NCI-H1436 (cell line): ENCODE results near the gene CLEC3B.

ENCODE experiments used
- DNase-seq: peaks from one replicate; lab custom pipeline; 2025; lab: John Stamatoyannopoulos, UW

The CLEC3B gene

GRCh38 chr3:45003406-45003805 is 22.7 kb upstream of the CLEC3B start:
- DNase-seq: no peak

GRCh38 chr3:45003859-45004258 is 22.2 kb upstream of the CLEC3B start:
- DNase-seq: no peak

DNA sequence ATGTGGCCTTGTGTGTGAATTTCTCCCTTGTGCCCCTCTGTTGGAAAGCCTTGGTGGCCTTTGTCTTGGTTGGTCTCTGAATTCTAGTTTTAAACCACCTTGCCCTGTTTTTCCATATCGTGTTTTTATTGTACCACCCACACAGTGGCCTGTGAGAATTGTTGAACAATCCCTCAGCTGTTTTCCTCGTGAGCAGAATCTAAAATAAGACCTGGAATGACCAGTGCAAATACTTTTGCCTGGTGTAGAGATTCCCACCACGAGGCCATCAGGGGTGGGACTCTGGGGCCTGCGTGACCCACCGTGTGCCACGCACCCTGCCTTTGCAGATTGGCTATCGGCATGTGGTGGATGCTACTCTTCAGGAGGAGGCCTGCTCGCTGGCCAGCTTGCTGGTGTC is 19.0 kb upstream of the CLEC3B start:
- DNase-seq: no peak

GRCh38 chr3:45008117-45008516 is 18.0 kb upstream of the CLEC3B start:
- no peak for DNase-seq

GRCh38 chr3:45009868-45010267 is 16.2 kb upstream of the CLEC3B start:
- no peak for DNase-seq

DNA sequence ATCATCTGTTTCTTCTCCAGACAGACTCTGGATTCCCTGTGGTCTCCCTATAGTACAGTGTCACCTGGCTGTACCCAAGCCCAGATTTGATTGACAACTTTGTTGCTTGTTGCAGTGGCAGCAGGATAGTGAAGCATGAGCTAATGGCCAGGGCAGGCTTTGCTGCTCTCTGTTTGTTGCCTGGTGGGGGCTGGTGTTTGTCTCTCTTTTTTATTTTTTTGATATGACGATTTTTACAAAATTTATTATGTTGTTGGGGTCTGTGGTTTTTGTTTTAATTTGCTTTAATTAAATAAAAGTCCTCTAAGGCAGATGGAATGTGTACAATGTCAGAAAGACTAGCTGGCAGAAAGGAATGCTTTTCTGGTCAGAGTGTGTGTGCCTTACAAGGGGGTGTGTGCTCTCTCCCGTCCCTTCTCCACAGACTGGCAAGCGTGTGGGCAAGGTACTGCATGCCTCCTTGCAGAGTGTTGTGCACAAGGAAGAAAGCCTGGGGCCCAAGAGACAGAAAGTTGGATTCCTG is 15.2 kb upstream of the CLEC3B start:
- no peak for DNase-seq

DNA sequence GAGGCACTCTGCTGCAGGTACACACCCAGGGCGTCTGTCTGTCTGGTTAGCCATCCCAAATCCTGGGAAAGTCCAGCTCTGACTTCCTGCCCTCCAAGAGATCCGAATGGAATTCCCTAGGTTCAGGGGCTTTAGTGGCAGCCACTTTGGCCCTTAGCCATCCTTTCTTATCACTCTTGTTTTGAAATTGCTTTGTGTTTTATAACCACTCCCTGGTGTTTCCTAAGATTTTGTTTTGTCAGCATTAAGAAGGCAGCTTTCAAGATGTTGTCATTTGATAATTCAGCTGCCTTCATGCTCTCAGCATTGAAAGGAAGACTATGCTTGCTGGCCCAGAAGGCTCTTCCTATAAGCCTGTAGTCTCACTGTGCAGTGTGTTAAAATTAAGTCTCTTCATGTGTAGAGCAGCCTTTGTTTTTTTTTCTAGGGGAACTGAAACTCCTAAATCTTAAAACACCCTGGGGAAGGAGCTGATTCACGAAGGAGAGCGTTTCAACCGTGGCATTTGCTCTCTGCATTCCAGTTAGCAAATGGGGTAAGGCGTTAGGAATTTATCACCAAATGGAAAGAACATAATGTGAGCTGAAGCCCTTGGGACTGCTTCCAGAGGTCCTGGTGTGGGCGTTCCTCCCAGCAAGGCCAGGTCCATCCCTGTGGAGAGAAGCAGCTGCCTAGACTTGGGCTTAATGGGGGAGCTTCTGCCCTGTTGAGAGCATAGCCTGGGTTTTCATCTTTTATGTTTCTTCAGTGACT is 14.2 kb upstream of the CLEC3B start:
- no peak for DNase-seq

GRCh38 chr3:45012577-45012976 is 13.5 kb upstream of the CLEC3B start:
- no peak for DNase-seq

DNA sequence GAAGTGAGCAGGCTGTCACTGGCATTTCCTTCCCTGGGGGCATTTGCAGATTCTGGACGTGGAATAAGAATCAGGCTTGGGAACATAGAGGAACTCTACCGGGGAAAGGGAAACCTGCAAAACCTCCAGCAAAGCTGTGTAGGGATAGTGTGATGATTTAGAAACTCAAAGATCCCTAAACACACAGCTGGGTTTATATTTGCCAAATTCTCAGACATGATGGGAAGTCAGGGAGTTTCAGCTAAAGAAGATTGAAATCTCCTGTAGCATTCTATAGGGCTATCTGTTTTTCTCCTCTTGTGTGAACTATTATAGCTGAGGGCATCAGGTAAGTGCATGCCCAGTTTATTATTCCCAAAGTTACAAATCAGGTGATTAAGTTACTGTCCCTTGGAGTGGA is 9.2 kb upstream of the CLEC3B start:
- DNase-seq: no peak

DNA sequence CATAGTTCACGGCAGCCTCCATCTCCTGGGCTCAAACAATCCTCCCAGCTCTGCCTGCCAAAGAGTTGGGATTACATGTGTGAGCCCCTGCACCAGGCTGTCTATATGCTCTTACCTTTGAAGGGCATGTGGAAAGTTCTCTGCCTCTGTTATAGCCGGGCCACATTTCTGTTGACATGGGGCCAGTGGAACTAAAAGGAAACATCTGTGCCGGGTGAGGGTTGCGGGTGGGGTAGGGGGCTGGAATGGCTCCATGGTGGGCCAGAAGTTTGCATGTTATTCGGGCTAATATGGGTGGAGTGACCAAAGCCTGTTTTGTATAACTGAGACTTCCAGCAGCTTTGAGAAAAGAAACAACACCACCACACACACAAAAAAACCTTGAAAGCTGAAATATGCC is 8.3 kb upstream of the CLEC3B start:
- DNase-seq: no peak

GRCh38 chr3:45020534-45020933 is 5.6 kb upstream of the CLEC3B start:
- DNase-seq: no peak

- DNase-seq: no peak
Measured at GRCh38 chr3:45021524-45022297, 4.4 kb upstream of the CLEC3B start.

GRCh38 chr3:45023675-45024074 is 2.4 kb upstream of the CLEC3B start:
- DNase-seq: no peak

DNA sequence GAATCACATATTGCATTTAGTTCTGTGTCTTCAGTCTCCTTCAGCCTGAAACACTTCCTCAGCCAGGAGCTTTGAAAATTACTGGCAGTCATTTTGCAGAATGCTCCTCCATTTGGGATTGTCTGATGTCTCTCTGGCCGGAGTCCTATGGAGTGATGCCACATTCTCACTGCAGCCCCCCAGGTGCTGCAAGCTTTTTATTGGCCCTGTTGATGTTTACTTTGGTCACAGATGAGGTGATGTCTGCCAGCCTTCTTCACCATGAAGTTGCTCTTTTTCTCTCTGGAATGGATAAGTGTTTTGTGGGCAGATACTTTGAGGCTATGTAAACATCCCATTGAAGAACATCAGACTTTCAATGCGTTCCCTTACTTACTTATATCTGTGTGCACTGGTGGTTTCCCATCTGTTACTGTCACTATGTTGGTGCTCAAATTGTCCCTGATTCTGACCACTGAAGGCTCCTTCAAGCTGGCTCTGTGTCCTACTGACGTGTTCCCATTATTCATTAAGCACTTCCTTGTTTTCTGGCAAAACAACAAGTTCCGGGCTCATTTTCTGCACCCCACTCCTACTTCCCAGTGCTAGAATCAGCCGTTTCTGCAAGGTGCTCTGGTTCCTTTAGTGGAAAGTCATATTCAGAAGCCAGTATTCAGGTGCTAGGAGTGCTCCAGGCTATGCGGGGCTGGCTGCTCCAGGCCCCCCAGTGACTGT is 1.4 kb upstream of the CLEC3B start:
- DNase-seq: no peak

DNA sequence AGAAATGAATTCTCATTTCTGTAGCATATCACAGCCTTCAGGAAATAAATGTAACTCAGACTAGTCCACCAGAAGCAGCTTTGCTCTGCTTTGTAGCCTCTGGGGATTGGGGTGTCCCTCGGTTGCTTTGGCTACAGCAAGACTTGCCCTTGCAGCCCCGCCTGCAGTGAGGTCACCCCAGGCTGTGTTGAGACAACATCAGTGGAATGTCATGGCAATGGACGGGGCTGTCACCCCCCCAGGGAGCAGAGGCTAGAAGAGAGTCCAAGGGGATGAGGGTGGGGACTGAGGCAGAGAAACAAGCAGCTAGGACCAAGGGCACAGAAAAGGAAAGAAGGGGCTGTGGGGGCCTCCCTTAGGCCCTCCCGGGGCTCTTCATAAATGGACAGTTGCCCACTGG is 854 bp downstream of the CLEC3B start:
- DNase-seq: no peak

DNA sequence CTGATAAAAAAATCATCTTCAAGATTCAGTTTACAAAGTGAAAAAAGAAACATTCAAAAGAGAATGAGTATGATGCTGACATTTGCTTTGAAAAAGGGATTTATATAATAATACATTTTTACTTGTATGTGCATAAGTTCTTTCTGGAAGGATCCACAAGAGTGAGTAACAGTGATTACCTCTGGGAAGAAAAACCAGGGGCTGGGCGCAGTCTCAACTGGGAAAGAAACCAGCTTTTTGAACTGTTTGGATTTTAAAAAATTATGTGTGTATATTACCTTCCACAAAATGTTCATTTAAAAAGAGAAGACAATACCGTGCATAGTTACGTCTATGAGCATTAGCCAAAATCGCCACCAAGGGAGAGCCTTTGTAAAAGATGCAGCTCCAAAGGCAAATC is 1.3 kb downstream of the CLEC3B start:
- DNase-seq: no peak

DNA sequence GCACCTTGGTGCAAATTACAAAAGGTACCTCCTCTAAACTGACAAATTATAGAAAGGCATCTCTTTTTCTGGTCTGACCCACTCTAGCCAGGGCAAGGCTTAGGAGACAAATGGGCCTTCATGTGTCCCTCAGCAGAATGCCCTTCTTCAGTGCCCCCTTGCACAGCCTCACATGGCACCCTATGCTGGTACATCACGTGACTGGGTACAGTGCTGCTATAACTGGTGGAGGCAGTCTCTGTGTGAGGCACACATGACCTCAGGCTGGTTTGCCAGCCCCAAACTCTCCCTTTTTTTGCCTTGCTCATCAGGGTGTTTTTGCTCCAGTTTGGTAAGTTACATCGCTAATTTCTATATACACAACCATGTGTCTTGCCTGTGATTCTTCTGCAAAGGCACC is 3.1 kb downstream of the CLEC3B start:
- DNase-seq: no peak

DNA sequence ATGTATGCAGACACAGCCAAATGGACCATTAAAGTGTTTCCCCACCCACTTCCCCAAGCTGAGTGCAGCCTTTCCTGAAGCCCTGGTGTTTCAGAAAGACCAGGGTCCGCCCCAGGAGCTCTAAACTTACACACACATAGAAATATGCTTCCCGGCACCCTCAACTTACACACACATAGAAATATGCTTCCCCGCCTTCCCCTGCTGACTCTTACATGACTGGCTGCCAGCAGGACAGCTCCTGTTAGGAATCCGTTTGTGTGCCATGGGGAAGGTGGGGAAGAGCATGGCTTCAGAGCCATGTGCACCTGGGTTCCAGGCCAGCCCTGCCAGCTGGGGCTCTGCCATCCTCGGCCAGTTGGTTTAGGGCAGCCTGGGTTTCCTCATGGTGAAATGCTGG is 3.6 kb downstream of the CLEC3B start:
- DNase-seq: no peak

DNA sequence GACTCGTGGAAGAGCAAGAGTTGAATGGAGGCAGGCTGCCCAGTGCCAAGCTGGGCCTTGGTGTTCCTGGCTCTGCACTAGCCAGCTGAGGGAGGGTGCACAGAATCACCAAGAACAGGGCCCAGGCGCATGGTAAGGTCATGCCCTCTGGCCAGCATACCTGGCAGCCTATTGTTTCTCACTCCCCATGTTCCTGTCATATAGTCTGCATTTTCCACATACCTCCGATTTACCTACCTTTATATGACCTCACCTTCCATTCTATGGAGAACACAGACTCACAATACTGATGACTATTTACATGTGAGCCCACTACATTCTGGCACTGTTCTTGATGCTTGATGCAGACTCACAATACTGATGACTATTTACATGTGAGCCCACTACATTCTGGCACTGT is 5.4 kb downstream of the CLEC3B start:
- no peak for DNase-seq

GRCh38 chr3:45032113-45032512 is 6.0 kb downstream of the CLEC3B start:
- DNase-seq: no peak

- no peak for DNase-seq
Measured at GRCh38 chr3:45033791-45034190, 7.7 kb downstream of the CLEC3B start.

GRCh38 chr3:45034612-45035252 is 8.6 kb downstream of the CLEC3B start:
- DNase-seq: no peak
